ENCODE results near the gene CCDC116.
"Not testable (repeated sequence)": the region's sequence is repeated elsewhere in the genome, so short reads cannot be mapped to it uniquely, and the experiment has no call there.

CCDC116 gene

GRCh38 chr22:21611210-21611977 lies 21.2 kb upstream of the CCDC116 start:
- DNase-seq = no peak

DNA sequence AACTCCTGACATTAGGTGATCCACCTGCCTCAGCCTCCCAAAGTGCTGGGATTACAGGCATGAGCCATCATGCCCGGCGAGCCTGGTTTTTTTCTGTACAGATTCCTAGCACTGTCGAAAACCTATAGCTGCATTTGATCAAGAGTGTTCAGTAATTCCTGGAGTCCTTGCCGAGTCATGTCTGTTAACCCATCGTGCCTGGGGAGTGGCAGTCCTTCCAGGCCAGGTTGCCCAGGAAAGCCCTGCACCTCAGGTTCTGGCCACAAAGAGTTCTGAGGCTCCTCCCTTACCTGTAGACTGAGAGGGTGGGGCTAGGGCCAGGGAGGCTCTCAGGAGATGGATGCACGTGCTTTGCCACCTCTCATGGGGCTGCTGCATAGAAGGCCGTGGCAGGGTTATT lies 19.7 kb upstream of the CCDC116 start:
- DNase-seq = no peak

DNA sequence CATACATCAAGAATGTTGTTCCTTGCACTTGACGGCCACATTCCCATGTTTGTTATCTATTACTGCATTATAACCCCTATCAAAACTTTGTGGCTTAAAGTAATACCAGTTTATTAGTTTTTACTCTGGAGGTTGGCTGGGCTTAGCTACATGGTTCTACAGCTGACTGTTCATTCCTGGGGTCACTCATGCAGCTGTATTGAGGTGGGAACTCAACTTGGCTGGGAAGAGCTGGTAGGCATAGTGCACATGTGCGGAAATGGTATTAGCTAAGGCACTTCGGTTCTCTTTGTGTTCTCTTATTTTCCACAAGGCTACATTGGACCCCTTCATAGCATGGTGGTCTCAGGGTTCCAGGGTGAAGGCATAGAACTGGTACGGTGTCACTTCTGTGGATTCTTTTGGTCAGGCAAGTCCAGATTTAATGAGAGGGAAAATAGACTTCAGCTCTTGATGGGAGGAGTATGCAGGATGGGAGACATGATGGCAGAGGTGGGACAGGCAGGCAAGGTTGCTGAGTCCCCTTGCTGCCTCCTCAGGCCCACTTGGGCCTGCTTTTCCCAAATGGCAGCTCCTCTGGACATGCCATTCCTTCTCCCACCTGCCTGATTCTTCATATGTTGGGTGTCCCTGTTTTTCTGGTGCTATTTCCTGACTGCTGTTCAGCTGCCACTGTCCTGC lies 18.9 kb upstream of the CCDC116 start:
- DNase-seq = no peak

DNA sequence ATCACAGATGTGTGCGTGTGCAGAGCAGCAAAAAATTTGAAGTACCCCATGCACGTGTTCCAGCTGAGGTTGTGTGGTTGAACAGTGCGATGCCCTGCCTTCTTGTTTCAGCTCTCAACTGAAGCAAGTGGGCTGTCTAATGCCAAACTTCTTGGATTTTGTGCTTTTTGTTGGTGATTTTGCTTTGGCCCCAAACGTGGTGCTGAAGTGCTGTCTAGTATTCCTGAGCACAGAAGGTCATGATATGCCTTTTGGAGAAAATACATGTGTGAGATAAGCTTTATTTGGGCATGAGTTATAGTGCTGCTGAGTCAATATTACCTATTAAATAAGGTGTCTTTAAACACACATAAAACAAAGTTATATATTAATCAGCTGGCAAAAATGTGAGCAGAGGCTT lies 16.8 kb upstream of the CCDC116 start:
- no peak for DNase-seq

DNA sequence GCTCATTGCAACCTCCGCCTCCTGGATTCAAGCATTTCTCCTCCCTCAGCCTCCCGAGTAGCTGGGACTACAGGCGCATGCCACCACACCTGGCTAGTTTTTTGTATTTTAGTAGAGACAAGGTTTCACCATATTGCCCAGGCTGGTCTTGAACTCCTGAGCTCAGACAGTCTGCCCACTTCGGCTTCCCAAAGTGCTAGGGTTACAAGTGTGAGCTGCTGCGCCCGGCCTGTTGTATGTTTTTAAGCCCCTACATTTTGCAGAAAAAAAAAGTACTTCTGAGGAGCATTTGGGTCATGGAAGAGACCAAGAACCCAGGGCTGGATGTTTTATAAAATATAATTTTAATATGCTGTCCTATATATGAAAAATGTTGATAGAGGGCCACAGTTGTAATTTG lies 15.2 kb upstream of the CCDC116 start:
- not testable (repeated sequence) for DNase-seq

- no peak for DNase-seq
These were observed 11.5 kb upstream of the CCDC116 start for GRCh38 chr22:21621025-21621424.

DNA sequence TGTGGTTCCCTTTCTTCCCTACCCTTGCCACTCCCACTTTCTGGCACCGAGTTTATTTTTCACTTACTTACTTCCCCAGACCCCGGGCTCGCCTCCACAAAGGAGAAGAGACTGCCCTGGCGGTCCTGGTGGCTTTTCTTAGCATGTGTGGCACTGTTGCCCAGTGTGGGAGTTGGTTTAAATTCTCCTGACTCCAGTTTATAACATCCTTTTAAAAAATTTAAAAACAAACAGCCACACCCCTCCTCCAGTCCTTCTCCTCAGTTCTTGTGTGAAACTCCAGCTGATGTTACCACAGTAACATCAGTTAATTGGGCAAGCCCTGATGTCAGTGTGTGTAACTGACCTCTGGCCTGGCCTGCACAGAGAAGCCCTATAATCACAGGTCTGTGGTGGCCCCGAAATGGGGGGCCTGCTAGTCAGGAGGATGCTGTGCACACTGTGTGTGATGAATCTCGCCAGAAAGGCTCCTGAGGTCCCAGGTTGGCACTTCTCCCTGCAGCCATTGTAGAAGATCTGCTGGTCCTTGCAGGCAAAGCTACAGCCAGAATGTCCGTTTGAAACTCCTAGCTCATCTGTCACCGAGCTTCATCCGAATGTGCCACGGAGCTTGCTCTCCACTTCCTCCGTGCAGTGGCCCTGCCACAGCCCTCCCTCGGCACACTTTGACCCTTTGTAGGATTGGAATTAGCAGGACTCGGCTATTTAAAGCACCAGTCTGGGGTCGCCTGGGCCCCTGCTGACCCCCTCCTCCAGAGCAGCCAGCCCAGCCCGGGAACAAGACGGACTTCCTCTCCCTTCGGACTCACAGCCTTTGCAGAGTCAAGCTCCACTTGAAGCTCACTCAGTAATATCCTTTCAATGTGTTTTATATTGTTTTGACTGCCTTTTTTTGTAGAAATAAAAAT lies 10.3 kb upstream of the CCDC116 start:
- DNase-seq = no peak

DNA sequence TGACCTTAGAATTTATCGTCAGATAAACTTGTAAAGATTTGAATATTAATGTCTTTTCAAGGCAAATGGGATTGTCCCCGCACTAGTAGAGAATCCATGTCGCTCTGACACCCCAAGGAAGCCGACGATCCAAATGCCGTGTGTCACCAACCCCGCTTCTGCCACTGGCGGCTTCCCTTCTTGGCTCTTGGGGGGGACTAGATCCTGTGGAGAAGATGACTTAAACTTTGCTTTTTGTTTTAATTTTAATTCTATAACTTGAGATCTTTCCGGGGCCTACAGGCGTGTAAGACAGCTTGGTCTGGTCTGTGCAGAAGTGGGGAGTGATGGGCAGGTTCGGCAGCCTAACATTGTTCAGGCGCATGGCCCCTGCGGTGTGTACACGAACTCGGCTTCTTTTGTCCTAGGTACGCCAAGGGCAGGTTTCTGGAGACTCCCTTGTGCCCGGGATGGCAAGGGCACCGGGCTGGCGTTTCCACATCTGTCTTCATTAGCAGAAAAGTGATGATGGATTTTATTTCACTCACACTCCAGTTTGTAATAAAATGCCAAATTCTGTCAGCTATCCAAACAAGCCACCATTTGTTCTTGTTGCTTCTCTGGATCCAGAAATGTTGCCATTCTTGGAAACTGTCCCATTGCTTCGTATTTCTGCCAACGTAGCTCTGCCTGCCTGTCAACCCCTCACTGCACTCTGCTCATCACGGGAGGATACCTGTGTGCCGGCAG lies 9.5 kb upstream of the CCDC116 start:
- no peak for DNase-seq

- DNase-seq = no peak
These were observed 9.0 kb upstream of the CCDC116 start for GRCh38 chr22:21623648-21623970.

DNA sequence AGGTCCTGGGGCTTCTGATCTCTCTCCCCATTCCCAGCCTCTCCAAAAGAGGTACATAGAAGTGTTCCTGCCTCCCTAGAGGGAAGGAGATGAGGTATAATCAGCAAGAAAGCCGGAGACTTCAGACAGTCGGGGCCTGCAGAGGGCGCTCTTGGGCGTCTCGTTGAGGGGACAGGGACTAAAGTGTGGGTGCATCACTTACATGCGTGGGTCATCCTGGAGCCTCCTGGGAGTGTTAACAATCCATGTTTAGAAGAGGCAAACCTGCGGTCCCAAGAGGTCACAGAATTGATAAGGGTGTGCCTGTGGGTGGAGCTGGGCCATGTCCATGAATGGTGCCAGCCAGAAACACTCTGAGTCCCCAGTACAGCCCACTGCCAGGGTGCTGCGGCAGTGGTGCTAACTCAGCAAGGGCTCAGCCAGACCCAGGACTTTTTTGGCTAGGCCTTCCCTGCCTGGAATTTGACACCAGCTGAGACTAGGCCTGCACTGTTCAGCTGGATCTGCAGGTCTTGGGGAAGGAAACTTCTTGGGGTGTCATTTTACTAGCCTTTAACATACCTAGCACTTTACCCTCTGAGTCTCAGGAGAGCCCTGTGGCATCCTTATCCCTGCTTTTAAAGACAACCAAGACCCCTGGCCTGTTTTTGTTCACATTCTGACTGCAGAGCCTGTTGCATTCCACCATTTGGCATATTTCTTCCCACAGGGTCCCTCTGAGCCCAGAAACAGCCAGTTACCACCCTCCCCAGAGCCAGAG lies 8.3 kb upstream of the CCDC116 start:
- DNase-seq = no peak

DNA sequence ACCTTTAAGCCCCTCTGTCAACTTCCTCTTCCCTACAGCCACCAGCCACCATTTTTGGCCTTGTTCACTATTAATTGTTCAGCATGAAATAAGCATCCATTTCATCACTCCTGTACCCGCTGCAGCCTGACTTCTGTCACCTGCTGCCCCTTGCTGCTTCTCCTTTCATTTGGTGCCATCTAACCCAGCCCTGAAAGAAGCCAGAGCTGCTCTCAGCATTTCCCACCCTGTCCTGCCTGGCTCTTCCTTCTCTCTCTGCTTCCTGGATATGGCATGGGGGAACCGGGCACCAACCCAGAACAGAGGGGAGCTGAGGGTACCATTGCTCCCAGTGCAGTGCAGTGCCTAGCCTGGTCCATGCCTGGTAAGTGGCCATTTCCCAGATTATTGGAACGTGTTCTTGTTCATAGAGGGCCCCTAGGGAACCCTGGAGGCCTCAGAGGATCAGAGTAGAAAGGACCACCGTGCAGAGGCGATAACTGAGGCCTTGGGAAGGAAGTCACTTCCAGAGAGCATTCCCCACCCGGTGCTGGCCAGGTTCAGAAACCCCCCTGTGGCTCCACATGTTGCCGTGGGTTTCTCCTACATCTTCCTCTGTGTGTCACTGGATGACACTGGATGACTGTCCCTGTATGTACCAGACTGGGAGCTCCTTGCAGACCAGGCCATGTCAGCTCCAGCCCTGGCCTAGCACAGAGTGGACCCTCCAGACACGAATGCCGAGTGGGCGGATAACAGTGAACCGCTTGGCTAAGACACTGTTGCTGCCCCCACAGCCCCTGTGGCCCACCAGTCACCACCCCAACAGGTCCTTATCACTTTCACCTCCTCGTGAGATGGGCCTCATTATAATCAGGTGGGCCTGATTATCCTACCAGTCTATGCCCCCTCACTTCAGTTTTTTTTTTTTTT lies 7.4 kb upstream of the CCDC116 start:
- no peak for DNase-seq

DNA sequence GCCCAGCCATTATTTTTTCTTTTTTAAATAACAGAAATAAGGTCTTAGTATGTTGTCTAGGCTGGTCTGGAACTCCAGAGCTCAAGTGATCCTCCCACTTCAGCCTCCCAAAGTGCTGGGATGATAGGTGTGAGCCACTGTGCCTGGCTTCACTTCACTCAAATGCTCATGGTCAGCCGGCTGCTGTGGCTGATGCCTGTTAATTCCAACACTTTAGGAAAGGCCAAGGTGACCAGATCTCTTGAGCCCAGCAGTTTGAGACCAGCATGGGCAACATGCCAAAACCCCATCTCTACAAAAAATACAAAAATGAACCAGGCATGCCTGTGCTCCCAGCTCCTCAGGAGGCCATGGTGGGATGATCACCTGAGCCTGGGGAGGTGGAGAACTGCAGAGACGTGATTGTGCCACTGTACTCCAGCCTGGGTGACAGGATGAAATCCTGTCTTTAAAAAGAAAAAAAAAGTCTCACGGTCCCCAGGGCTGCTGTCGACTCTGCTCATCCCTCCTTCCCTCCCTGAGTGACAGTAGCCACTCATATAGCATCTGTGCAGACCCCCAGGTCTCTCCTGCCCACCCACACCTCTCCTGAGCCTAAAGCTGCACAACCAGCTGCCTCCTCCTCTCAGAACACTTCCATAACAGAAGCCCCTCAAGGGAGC lies 6.4 kb upstream of the CCDC116 start:
- no peak for DNase-seq

DNA sequence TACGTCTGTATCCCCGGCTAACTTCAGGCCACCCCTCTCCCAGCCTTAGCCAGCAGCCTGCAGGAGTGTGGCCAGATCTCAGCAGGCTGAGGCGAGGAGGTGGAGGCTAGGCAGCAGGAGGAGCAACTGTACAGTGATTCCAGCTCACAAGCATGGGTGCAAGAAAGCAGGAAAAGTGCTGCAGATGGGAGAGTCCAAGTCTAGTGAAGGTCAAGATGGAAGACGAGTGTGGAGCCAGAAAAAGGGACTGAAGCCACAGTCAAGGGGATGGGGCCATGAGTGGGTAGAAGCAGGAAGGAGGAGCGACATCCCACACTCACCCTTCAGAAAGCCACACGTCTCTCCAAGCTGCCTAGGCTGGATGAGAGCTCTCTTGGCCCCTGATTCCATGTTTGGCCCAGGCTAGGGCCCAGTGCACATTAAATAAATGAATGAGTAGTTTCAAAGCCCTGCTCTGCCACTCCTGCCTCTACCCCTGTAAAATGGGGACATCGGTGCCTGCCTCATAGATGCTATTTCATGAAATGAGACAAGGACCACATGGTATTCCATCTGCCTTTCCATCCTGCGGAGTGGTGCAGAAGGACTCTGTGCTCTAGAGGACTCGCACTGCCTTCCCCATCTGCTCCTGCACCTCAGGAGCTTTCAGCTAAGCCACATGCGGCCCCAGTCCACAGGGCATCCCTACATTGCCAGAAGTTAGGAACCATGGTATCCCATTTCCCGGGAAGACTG lies 5.7 kb upstream of the CCDC116 start:
- no peak for DNase-seq

DNA sequence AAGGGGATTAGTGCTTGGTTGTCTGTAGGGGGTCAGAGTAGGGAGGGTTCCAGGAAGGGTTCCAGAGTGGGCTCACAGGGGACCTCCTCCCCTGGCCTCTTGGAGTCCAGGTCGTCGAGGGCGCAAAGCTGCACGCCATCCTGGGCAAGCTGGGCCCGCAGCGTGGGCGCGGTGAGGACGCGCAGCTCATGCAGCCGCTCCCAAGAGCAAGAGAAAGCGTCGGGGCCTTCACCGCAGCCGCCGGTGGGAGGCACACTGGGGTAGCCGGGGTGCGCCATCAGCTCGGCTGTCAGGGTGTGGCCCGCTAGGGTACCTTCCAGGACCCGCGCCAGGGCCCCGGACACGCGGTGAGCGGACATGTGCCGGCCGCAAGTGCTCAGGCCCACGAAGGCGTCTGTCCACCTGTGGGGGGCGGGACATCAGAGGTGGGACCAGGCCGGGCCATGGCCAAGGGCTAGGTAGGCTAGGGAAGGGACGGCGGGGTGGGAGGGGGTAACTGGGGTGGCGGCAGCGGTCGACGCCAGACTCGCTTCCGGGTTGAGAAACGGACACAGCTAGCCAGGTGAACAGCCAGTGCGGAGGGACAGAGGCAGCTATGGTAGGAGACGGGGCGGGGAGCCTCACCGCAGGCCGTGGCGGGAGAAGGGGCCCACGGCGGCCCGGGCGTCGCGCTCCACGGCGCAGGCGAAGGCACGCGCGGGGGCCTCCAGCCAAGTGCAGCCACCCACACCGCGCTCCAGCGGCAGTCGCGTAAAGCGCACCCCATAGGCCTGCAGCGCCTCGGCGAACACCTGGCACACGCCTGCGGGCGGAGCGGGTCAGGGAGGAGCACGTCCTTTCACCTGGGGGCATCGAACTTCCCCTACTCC lies 3.9 kb upstream of the CCDC116 start:
- no peak for DNase-seq

GRCh38 chr22:21629255-21630149 lies 3.1 kb upstream of the CCDC116 start, which contains the start of gene YDJC:
Gene YDJC (minus strand): TSS chr22:21630022. CDS start chr22:21630014, 8 bp downstream.
- peak; percentile 93 for DNase-seq

GRCh38 chr22:21631025-21631424 lies 1.5 kb upstream of the CCDC116 start:
- DNase-seq = no peak

GRCh38 chr22:21632931-21633330 lies 371 bp downstream of the CCDC116 start:
- DNase-seq = no peak

- DNase-seq = no peak
These were observed 921 bp downstream of the CCDC116 start for GRCh38 chr22:21633481-21633880.

Measured in NCI-H1436 (cell line).